Liver (tissue), 3 donors: Measurements from ENCODE around the gene WNT16.

Experiments
- CTCF ChIP-seq: fragments of 150-350 bp; IDR thresholded peaks from 2 replicates; pipeline ENCODE4 v1.5.1; 2017; ENCODE audit warnings: improper control_type of control experiment, low read depth, low read length; ENCODE audit not compliant: missing input control
- JUND ChIP-seq, 2 donors: IDR thresholded peaks; 2 replicates each; pipeline ENCODE4 v1.6.1; 2016; ENCODE audit warnings: antibody characterized with exemption in 2 of 2
- MAX ChIP-seq: IDR thresholded peaks from 2 replicates; pipeline ENCODE4 v1.6.1; 2016; ENCODE audit warnings: antibody characterized with exemption
- YY1 ChIP-seq: IDR thresholded peaks from 2 replicates; pipeline ENCODE4 v1.6.1; 2016; ENCODE audit warnings: antibody characterized with exemption, mild to moderate bottlenecking
- donor health status: healthy.
- donor health status: healthy.

- no peak for TF ChIP-seq CTCF
- TF ChIP-seq YY1, result no peak
- TF ChIP-seq MAX, result no peak
- no peak for TF ChIP-seq JUND (IDR thresholded peaks at IDR 0.05)
These were observed 25.2 kb upstream of the WNT16 start for GRCh38 chr7:121303422-121304101.
